ENCODE data around the gene CCDC40. TPM values are rescaled to one million over a fixed set of nuclear protein-coding genes. Genes with fewer than 3 reads are reported as not detected.

The CCDC40 gene
- total RNA-seq, 1 donor from 2014 or later = 7.7 TPM

- Histone ChIP-seq H3K27ac (no peak overlapping the region), H3K36me3 (no peaks in the 10 kb centered on the region), H3K4me1 (no peaks in the 10 kb centered on the region), H3K9ac (no peak overlapping the region), H3K27me3 (no peaks in the 10 kb centered on the region), H2AFZ (replicated peaks) (no peak overlapping the region), H3K9me3 (ENCODE audit: low read depth) (no peaks in the 10 kb centered on the region), H3K4me2 (no peak overlapping the region), H3K79me2 (ENCODE audit: low read depth) (no peaks in the 10 kb centered on the region), H4K20me1 (ENCODE audit: low read depth) (no peaks in the 10 kb centered on the region), H3K4me3 (no peak overlapping the region), H3F3A (ENCODE audit: low read depth) (no peaks in the 10 kb centered on the region)
- no peak for TF ChIP-seq EZH2 (IDR thresholded peaks at IDR 0.05)
- no peak for TF ChIP-seq CTCF (IDR thresholded peaks at IDR 0.05)
- no peak for TF ChIP-seq EZH2phosphoT487 (IDR thresholded peaks at IDR 0.05)
- H3K9me3 Mint-ChIP-seq = no peaks in the 10 kb centered on the region
- H3K4me3 Mint-ChIP-seq = no peak overlapping the region
- peaks cover 8% of the 10 kb centered on the region for H3K4me1 Mint-ChIP-seq
- H3K27ac Mint-ChIP-seq = no peak overlapping the region
- H3K27me3 Mint-ChIP-seq (ENCODE audit: insufficient read depth, low read depth) = peaks cover 2% of the 10 kb centered on the region
- peaks cover 3% of the 10 kb centered on the region for H3K36me3 Mint-ChIP-seq
- DNase-seq (ENCODE audit: low spot score) = no peak
Measured at GRCh38 chr17:80084773-80085172, 48.3 kb downstream of the CCDC40 start.

DNA sequence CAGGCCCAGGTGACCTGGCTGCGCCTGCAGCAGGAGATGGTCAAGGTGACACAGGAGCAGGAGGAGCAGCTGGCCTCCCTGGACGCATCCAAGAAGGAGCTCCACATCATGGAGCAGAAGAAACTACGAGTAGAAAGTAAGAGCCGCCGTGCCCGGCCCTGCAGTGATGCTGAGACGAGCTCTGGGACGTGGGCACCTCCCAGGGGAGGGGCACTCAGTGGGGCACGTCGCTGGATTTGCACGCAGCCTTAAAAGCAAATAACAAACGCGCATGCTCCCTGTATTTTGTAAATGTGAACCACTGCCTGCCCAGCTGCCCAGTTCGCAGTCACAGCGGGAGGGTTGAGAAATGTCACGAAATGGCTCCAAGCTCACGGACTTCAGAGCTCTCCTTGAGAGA is 49.6 kb downstream of the CCDC40 start:
- H4K20me1 ChIP-seq (ENCODE audit: low read depth) = no peaks in the 10 kb centered on the region
- no peak overlapping the region for H3K9ac ChIP-seq
- no peaks in the 10 kb centered on the region for H3K79me2 ChIP-seq (ENCODE audit: low read depth)
- no peaks in the 10 kb centered on the region for H3K4me1 ChIP-seq
- Mint-ChIP-seq H3K27ac (no peak overlapping the region), H3K27me3 (ENCODE audit: insufficient read depth, low read depth) (peaks cover 2% of the 10 kb centered on the region), H3K4me3 (no peak overlapping the region), H3K9me3 (no peaks in the 10 kb centered on the region), H3K36me3 (peaks cover 10% of the 10 kb centered on the region), H3K4me1 (no peaks in the 10 kb centered on the region)
- no peak overlapping the region for H3K4me3 ChIP-seq
- no peaks in the 10 kb centered on the region for H3K27me3 ChIP-seq
- H2AFZ ChIP-seq (replicated peaks) = no peak overlapping the region
- H3K4me2 ChIP-seq = no peak overlapping the region
- no peaks in the 10 kb centered on the region for H3K36me3 ChIP-seq
- no peaks in the 10 kb centered on the region for H3F3A ChIP-seq (ENCODE audit: low read depth)
- H3K9me3 ChIP-seq (ENCODE audit: low read depth) = no peaks in the 10 kb centered on the region
- DNase-seq (ENCODE audit: low spot score) = no peak
- H3K27ac ChIP-seq = no peak overlapping the region
- TF ChIP-seq EZH2phosphoT487 (IDR thresholded peaks at IDR 0.05) = no peak
- no peak for TF ChIP-seq EZH2 (IDR thresholded peaks at IDR 0.05)
- no peak for TF ChIP-seq CTCF (IDR thresholded peaks at IDR 0.05)

DNA sequence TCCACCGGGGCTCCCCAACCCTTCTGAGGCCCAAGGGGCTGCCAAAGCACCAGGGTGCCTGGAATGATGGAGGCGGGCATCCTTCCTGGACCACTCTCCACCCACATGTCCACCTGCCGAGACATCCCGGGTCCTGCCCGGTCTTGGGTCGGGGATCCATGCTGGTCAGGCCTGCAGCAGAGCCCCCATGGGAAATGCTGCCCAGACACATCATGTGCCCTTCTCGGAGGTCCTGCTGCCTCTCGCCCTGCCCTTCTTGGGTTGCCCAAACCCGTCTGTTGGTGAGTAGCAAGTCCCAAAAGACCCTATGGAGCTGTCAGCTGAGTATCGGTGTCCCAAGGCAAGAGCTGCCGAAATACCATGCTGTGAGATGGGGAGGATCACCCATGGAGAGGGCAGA is 50.2 kb downstream of the CCDC40 start:
- H3K9me3 Mint-ChIP-seq = no peaks in the 10 kb centered on the region
- no peak overlapping the region for H3K4me3 ChIP-seq
- H3K9ac ChIP-seq = no peak overlapping the region
- H3K4me2 ChIP-seq = no peak overlapping the region
- no peaks in the 10 kb centered on the region for H3K27me3 ChIP-seq
- H3K4me3 Mint-ChIP-seq = no peak overlapping the region
- H3K4me1 ChIP-seq = no peaks in the 10 kb centered on the region
- no peaks in the 10 kb centered on the region for H3K79me2 ChIP-seq (ENCODE audit: low read depth)
- peaks cover 2% of the 10 kb centered on the region for H3K27me3 Mint-ChIP-seq (ENCODE audit: insufficient read depth, low read depth)
- H3F3A ChIP-seq (ENCODE audit: low read depth) = no peaks in the 10 kb centered on the region
- no peaks in the 10 kb centered on the region for H3K4me1 Mint-ChIP-seq
- DNase-seq (ENCODE audit: low spot score) = no peak
- H3K36me3 Mint-ChIP-seq = peaks cover 12% of the 10 kb centered on the region
- TF ChIP-seq CTCF (IDR thresholded peaks at IDR 0.05) (no peak), EZH2phosphoT487 (IDR thresholded peaks at IDR 0.05) (no peak), EZH2 (IDR thresholded peaks at IDR 0.05) (no peak)
- no peak overlapping the region for H3K27ac Mint-ChIP-seq
- no peaks in the 10 kb centered on the region for H4K20me1 ChIP-seq (ENCODE audit: low read depth)
- H3K9me3 ChIP-seq (ENCODE audit: low read depth) = no peaks in the 10 kb centered on the region
- no peak overlapping the region for H2AFZ ChIP-seq (replicated peaks)
- no peak overlapping the region for H3K27ac ChIP-seq
- H3K36me3 ChIP-seq = no peaks in the 10 kb centered on the region
